ENCODE results near the gene NSUN6.
"Not testable (repeated sequence)": the region's sequence is repeated elsewhere in the genome, so short reads cannot be mapped to it uniquely, and the experiment has no call there.

Gene NSUN6

DNA sequence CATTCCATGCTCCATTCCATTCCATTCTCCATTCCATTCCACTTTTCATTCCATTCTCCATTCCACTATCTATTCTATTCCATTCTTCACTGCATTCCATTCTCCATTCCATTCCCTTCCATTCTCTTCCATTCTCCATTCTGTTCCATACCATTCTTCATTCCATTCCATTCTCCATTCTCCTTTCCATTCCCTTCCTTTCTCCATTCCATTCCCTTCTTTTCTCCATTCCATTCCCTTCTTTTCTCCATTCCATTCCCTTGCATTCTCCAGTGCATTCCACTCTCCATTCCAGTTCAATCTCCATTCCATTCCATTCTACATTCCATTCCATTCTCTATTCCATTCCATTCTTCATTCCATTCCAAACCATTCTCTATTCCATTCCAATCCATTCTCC, 80.3 kb downstream of the NSUN6 start:
- H3K4me3 ChIP-seq (ENCODE audit: low read length), result no peak overlapping the region
- no peak for TF ChIP-seq ZNF274 (IDR thresholded peaks at IDR 0.05; ENCODE audit: low read depth, low read length)

GRCh38 chr10:18570386-18570785, 81.0 kb downstream of the NSUN6 start:
- H3K4me3 ChIP-seq (ENCODE audit: low read length), result not testable (repeated sequence)

DNA sequence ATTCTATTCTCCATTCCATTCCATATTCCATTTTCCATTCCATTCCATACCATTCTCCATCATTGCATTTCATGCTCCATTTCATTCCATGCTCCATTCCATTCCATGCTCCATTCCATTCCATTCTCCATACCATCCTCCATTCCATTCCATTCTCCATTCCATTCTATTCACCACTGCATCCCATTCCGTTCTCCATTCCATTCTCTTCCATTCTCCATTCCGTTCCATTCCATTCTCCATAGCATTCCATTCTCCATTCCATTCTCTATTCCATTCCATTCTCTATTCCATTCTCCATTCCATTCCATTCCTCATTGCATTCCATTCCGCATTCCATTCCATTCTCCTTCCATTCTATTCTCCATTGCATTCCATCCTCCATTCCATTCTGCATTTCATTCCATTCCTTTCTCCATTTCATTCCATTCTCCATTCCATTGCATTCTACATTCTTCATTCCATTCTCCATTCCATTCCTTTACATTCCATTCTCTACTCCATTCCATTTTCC, 84.0 kb downstream of the NSUN6 start:
- TF ChIP-seq ZNF274 (IDR thresholded peaks at IDR 0.05; ENCODE audit: low read depth, low read length), result no peak
- H3K4me3 ChIP-seq (ENCODE audit: low read length), result no peak overlapping the region

- TF ChIP-seq ZNF274 (IDR thresholded peaks at IDR 0.05; ENCODE audit: low read depth, low read length), result no peak
- no peak overlapping the region for H3K4me3 ChIP-seq (ENCODE audit: low read length)
Measured at GRCh38 chr10:18566177-18566576, 85.2 kb downstream of the NSUN6 start.

- TF ChIP-seq ZNF274 (IDR thresholded peaks at IDR 0.05; ENCODE audit: low read depth, low read length), result no peak
- no peak overlapping the region for H3K4me3 ChIP-seq (ENCODE audit: low read length)
Measured at GRCh38 chr10:18565006-18565405, 86.4 kb downstream of the NSUN6 start.

- H3K4me3 ChIP-seq (ENCODE audit: low read length), result no peak overlapping the region
- TF ChIP-seq ZNF274 (IDR thresholded peaks at IDR 0.05; ENCODE audit: low read depth, low read length), result no peak
Measured at GRCh38 chr10:18563003-18563726, 88.2 kb downstream of the NSUN6 start.

- H3K4me3 ChIP-seq (ENCODE audit: low read length), result no peak overlapping the region
- TF ChIP-seq ZNF274 (IDR thresholded peaks at IDR 0.05; ENCODE audit: low read depth, low read length), result no peak
Measured at GRCh38 chr10:18561861-18562551, 89.4 kb downstream of the NSUN6 start.

DNA sequence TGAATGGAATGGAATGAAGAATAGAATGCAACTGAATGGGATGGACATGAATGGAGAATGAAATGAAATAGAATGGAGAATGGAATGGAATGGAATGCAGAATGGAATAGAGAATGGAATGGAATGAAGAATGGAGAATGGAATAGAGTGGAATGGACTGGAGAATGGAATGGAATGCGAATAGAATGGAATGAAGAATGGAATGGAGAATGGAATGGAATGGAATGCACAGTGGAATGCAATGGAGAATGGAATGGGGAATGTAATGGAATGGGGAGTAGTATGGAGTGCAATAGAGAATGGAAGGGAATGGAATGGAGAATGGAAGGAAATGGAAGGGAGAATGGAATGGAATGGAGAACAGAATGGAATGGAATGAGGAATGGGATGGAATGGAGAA, 93.4 kb downstream of the NSUN6 start:
- no peak for TF ChIP-seq ZNF274 (IDR thresholded peaks at IDR 0.05; ENCODE audit: low read depth, low read length)
- H3K4me3 ChIP-seq (ENCODE audit: low read length), result no peak overlapping the region

GRCh38 chr10:18556522-18557147, 94.8 kb downstream of the NSUN6 start:
- no peak for TF ChIP-seq ZNF274 (IDR thresholded peaks at IDR 0.05; ENCODE audit: low read depth, low read length)
- no peak overlapping the region for H3K4me3 ChIP-seq (ENCODE audit: low read length)

DNA sequence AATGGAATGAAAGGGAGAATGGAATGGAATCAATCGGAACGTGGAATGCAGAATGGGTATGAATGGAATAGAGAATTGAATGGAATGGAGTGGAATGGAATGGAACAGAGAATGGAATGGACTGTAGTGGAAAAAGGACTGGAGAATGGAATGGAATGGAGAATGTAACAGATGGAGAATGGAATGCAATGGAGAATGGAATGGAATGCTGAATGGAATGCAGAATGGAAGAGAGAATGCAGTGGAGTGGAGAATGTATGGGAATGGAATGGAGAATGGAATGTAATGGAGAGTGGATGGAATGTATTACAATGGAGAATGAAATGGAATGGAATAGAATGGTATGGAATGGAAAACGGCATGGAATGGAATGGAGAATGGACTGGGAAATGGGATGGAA, 96.9 kb downstream of the NSUN6 start:
- no peak overlapping the region for H3K4me3 ChIP-seq (ENCODE audit: low read length)
- no peak for TF ChIP-seq ZNF274 (IDR thresholded peaks at IDR 0.05; ENCODE audit: low read depth, low read length)

GRCh38 chr10:18551473-18551872, 99.9 kb downstream of the NSUN6 start:
- H3K4me3 ChIP-seq (ENCODE audit: low read length), result no peak overlapping the region
- TF ChIP-seq ZNF274 (IDR thresholded peaks at IDR 0.05; ENCODE audit: low read depth, low read length), result no peak

GRCh38 chr10:18549105-18549504, 102.3 kb downstream of the NSUN6 start:
- H3K4me3 ChIP-seq (ENCODE audit: low read length), result no peak overlapping the region
- TF ChIP-seq ZNF274 (IDR thresholded peaks at IDR 0.05; ENCODE audit: low read depth, low read length), result no peak

- no peak for TF ChIP-seq ZNF274 (IDR thresholded peaks at IDR 0.05; ENCODE audit: low read depth, low read length)
- no peak overlapping the region for H3K4me3 ChIP-seq (ENCODE audit: low read length)
Measured at GRCh38 chr10:18545621-18546305, 105.6 kb downstream of the NSUN6 start.

- no peak overlapping the region for H3K4me3 ChIP-seq (ENCODE audit: low read length)
- no peak for TF ChIP-seq ZNF274 (IDR thresholded peaks at IDR 0.05; ENCODE audit: low read depth, low read length)
Measured at GRCh38 chr10:18542832-18543231, 108.6 kb downstream of the NSUN6 start.
